Stimulated activated CD4-positive, alpha-beta T cell treated with anti-CD3 and anti-CD28 coated beads, Interleukin-15, amount 100 ng/mL, for 48 hours (primary cell): ENCODE measurements around the gene PROM1.

Source experiments
- DNase-seq, 2 donors: peaks; one replicate each; pipeline ENCODE4 v3.0.0-alpha.2; 2020; ENCODE audit warnings: low read depth in 2 of 2

The PROM1 gene, protein sequence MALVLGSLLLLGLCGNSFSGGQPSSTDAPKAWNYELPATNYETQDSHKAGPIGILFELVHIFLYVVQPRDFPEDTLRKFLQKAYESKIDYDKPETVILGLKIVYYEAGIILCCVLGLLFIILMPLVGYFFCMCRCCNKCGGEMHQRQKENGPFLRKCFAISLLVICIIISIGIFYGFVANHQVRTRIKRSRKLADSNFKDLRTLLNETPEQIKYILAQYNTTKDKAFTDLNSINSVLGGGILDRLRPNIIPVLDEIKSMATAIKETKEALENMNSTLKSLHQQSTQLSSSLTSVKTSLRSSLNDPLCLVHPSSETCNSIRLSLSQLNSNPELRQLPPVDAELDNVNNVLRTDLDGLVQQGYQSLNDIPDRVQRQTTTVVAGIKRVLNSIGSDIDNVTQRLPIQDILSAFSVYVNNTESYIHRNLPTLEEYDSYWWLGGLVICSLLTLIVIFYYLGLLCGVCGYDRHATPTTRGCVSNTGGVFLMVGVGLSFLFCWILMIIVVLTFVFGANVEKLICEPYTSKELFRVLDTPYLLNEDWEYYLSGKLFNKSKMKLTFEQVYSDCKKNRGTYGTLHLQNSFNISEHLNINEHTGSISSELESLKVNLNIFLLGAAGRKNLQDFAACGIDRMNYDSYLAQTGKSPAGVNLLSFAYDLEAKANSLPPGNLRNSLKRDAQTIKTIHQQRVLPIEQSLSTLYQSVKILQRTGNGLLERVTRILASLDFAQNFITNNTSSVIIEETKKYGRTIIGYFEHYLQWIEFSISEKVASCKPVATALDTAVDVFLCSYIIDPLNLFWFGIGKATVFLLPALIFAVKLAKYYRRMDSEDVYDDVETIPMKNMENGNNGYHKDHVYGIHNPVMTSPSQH

GRCh38 chr4:16083241-16084191 is at the start of gene PROM1:
Gene PROM1 (minus strand): TSS chr4:16084023. CDS start chr4:16075906, 8,117 bp downstream.
- DNase-seq, result no peak

DNA sequence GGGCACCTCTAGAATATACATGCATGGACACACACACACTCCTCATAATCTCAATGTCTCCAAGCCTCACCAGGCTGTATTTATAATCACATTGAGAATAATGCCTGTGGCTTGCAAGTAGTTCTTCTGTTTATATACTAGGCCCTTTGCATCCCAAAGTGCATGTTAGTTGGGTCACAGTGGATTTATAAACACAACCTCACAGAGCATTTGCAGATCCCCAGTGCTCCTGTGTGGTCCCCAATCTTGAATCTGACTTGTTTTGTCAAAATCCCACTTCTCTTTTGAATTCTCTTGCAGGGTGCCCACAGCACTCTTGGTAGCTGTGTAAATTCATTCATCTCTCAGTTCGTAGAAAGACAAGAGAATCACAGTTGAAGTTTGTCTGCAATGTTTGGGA is 49.6 kb upstream of the PROM1 start:
- DNase-seq, result no peak

- no peak for DNase-seq
These were observed 47.5 kb upstream of the PROM1 start for GRCh38 chr4:16131293-16131692.

GRCh38 chr4:16129336-16129735 is 45.5 kb upstream of the PROM1 start:
- no peak for DNase-seq

DNA sequence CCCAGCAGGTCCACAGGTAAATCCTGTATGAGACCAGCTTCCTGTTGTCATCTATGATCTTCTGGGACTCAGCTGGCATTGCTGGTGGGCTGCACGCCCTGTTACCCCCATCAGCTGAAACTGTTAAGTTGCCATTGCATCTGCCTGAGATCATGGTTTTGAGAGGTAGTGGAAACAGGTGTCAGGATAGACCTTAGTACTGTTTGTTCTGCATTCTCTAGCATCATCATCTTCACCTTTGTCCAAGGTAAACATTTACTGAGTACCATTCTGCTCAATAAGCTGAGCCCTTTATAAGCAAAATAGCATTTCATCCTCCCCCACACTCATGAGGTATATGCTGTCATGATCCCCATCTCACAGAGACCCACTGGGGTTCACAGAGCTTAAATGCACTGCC is 42.9 kb upstream of the PROM1 start:
- no peak for DNase-seq

- no peak for DNase-seq
These were observed 42.0 kb upstream of the PROM1 start for GRCh38 chr4:16125571-16126445.

- no peak for DNase-seq
These were observed 40.4 kb upstream of the PROM1 start for GRCh38 chr4:16124232-16124631.

- DNase-seq, result no peak
These were observed 39.7 kb upstream of the PROM1 start for GRCh38 chr4:16123356-16124084.

DNA sequence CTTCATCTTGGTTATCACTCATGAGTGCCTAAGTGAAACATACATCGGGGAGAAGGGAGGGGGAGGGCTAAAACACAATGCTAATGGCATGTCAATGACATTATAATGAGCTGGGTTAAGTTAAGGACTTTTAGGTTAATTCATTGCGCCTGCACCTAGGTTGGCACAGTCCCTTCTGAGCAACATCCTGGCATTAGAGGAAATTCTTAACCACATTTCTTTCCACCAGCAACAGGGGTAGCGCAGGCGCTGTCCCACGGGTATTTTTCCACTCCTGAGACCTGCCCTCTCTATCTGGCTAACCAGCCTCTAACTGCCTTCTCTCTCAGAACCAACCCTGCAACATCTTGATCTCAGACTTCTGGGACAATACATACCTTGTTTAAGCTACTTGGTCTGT is 39.0 kb upstream of the PROM1 start:
- DNase-seq, result peak in 1 of 2 donors; percentile 24

GRCh38 chr4:16122308-16122711 is 38.5 kb upstream of the PROM1 start:
- DNase-seq, result no peak

GRCh38 chr4:16120720-16121119 is 36.9 kb upstream of the PROM1 start:
- DNase-seq, result no peak

- no peak for DNase-seq
These were observed 36.2 kb upstream of the PROM1 start for GRCh38 chr4:16119981-16120380.

- no peak for DNase-seq
These were observed 34.3 kb upstream of the PROM1 start for GRCh38 chr4:16118090-16118489.

DNA sequence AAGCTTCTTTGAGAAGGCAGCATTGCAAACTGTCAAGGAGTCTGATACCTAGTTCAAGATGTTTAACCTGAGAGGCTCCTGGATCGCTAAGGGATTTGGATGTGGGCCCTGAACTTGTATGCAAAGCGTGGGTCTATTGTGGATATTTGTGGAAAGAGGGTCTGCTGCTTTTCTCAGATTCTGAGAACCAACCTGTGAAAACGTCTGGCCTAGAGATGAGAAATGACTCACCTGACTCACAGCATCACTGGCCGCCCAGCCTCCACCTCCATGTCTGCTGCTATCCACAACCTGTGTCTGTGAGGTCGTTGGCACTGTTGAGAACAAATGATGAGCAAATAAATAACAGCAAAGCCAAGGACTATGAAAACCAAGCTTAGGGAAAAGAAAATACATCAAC is 33.3 kb upstream of the PROM1 start:
- no peak for DNase-seq

GRCh38 chr4:16116493-16116990 is 32.7 kb upstream of the PROM1 start:
- no peak for DNase-seq

- DNase-seq, result no peak
These were observed 32.2 kb upstream of the PROM1 start for GRCh38 chr4:16116019-16116418.

DNA sequence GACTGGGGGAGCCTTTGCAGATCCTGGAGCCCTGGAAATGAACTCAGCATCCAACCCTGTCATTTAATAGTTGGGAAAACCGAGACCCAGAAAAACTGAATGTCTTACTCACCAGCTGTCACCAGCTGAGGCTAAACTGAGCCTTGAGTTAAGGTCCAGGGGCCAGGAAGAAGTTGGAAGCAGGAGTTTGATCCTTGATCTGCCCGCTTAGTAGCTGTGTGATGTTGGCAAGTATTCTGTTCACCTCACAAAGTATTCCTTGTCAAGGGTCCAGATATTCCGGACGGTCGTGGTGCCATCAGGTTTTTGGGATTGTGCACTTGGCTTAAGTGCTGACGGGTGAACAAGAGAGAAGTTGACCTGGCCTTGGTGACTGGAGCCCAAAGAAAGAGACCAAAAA is 30.7 kb upstream of the PROM1 start:
- no peak for DNase-seq

DNA sequence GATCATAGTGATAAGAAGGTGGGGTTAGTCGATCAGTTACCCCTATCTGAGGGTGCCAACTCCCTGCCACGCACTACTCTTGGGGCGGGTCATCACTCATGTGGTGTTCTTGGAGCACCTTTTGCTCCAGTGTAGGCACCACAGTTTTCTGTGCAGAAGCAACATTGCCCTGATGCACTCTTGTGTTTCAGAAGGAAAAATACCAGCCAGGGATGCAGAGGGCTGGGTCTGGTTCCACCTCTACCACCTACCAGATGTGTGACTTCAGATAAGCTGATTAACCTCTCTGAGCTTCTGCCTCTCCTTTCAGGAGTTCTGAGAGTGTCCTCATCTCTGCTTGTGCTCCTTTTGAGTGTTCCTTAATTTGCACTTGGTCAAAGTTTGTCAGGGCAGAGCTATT is 29.9 kb upstream of the PROM1 start:
- no peak for DNase-seq

- DNase-seq, result no peak
These were observed 27.7 kb upstream of the PROM1 start for GRCh38 chr4:16111533-16111932.
